ENCODE results near the gene ITPK1.

GRCh38 chr14:92942576-92942975, 173.1 kb downstream of the ITPK1 start:
- TF ChIP-seq POLR2A (IDR thresholded peaks at IDR 0.05; ENCODE audit: low read depth, low read length) (no peak), POLR2AphosphoS5 (IDR thresholded peaks at IDR 0.05; ENCODE audit: low read depth, low read length) (no peak), TAF1 (IDR thresholded peaks at IDR 0.05; ENCODE audit: borderline replicate concordance, low read depth, low read length) (no peak)

Measured in GM12892 (cell line).